Stimulated activated CD4-positive, alpha-beta T cell treated with anti-CD3 and anti-CD28 coated beads, Interleukin-4, amount 100 ng/mL, for 48 hours (primary cell): ENCODE data around the gene DLGAP1.
A peak's percentile ranks its signal among the peaks of the same experiment; 100 is the strongest.
"Not testable (repeated sequence)": the region's sequence is repeated elsewhere in the genome, so short reads cannot be mapped to it uniquely, and the experiment has no call there.

Experiments used
- DNase-seq, 2 donors: peaks; one replicate each; pipeline ENCODE4 v3.0.0-alpha.2; 2020; ENCODE audit warnings: low read depth in 2 of 2

The DLGAP1 gene

GRCh38 chr18:3720818-3721545 lies 734.1 kb downstream of the DLGAP1 start:
- no peak for DNase-seq

GRCh38 chr18:3720159-3720558 lies 734.9 kb downstream of the DLGAP1 start:
- DNase-seq: no peak

GRCh38 chr18:3717376-3718025 lies 737.6 kb downstream of the DLGAP1 start:
- DNase-seq: no peak

GRCh38 chr18:3716116-3716660 lies 738.9 kb downstream of the DLGAP1 start:
- no peak for DNase-seq

- DNase-seq: no peak
These were observed 739.7 kb downstream of the DLGAP1 start for GRCh38 chr18:3715231-3716080.

- no peak for DNase-seq
These were observed 741.4 kb downstream of the DLGAP1 start for GRCh38 chr18:3713708-3714107.

GRCh38 chr18:3713166-3713565 lies 741.9 kb downstream of the DLGAP1 start:
- DNase-seq: no peak

GRCh38 chr18:3712491-3712890 lies 742.6 kb downstream of the DLGAP1 start:
- DNase-seq: no peak

GRCh38 chr18:3710712-3711301 lies 744.3 kb downstream of the DLGAP1 start:
- no peak for DNase-seq

GRCh38 chr18:3709205-3709604 lies 745.9 kb downstream of the DLGAP1 start:
- no peak for DNase-seq

GRCh38 chr18:3706279-3707097 lies 748.6 kb downstream of the DLGAP1 start:
- DNase-seq: no peak

GRCh38 chr18:3704556-3705344 lies 750.4 kb downstream of the DLGAP1 start:
- no peak for DNase-seq

GRCh38 chr18:3703732-3704176 lies 751.4 kb downstream of the DLGAP1 start:
- DNase-seq: peak; percentile 6 to 11

- not testable (repeated sequence) for DNase-seq
These were observed 755.2 kb downstream of the DLGAP1 start for GRCh38 chr18:3699707-3700567.

- not testable (repeated sequence) for DNase-seq
These were observed 760.9 kb downstream of the DLGAP1 start for GRCh38 chr18:3694030-3694778.

GRCh38 chr18:3693410-3693809 lies 761.7 kb downstream of the DLGAP1 start:
- DNase-seq: no peak

GRCh38 chr18:3692691-3693090 lies 762.4 kb downstream of the DLGAP1 start:
- no peak for DNase-seq

GRCh38 chr18:3692113-3692621 lies 762.9 kb downstream of the DLGAP1 start:
- DNase-seq: no peak
